Glomerular visceral epithelial cell (primary cell): ENCODE results near the gene TRDMT1.
A peak's percentile ranks its signal among the peaks of the same experiment; 100 is the strongest.

Experiments used
- DNase-seq: peaks from one replicate; pipeline ENCODE4 v3.0.0-alpha.2; 2016; ENCODE audit errors: extremely low spot score

TRDMT1 gene

GRCh38 chr10:17231788-17232187, 30.3 kb upstream of the TRDMT1 start:
- DNase-seq = peak; percentile 8

- peak; percentile 84 for DNase-seq
Measured at GRCh38 chr10:17229967-17230682, 28.7 kb upstream of the TRDMT1 start.

DNA sequence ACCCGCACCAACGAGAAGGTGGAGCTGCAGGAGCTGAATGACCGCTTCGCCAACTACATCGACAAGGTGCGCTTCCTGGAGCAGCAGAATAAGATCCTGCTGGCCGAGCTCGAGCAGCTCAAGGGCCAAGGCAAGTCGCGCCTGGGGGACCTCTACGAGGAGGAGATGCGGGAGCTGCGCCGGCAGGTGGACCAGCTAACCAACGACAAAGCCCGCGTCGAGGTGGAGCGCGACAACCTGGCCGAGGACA, 28.2 kb upstream of the TRDMT1 start:
- DNase-seq = no peak

GRCh38 chr10:17229016-17229716, 27.7 kb upstream of the TRDMT1 start:
- peak; percentile 96 for DNase-seq

GRCh38 chr10:17228091-17229015, 26.9 kb upstream of the TRDMT1 start, which contains the start of gene VIM:
Gene VIM (plus strand): TSS chr10:17228241. CDS start chr10:17229423, 1,182 bp downstream.
- peak; percentile 99 for DNase-seq

- peak; percentile 44 for DNase-seq
Measured at GRCh38 chr10:17227367-17228090, 26.1 kb upstream of the TRDMT1 start.

DNA sequence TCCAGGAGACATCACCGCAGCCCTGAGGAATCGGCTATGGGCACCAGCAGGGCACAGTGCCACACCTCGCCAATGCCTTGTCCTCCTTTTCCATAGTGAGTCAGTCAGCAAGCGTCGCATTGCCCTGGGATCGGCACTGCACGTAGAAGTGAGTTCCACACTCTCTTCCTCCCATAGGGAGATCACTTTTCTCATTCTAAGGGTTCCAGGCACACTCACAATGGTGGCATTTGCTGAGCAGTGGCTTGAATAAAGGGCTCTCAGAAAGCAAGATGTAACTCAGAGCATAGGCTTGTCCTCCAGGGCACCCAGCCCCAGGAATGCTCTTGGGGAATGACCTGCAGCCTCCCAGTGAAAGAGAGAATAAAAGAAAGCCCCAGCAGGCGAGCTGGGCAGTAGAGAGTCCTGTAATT, 25.4 kb upstream of the TRDMT1 start:
- DNase-seq = no peak

- DNase-seq = no peak
Measured at GRCh38 chr10:17225808-17226207, 24.3 kb upstream of the TRDMT1 start.

- peak; percentile 36 for DNase-seq
Measured at GRCh38 chr10:17222329-17222728, 20.9 kb upstream of the TRDMT1 start.

DNA sequence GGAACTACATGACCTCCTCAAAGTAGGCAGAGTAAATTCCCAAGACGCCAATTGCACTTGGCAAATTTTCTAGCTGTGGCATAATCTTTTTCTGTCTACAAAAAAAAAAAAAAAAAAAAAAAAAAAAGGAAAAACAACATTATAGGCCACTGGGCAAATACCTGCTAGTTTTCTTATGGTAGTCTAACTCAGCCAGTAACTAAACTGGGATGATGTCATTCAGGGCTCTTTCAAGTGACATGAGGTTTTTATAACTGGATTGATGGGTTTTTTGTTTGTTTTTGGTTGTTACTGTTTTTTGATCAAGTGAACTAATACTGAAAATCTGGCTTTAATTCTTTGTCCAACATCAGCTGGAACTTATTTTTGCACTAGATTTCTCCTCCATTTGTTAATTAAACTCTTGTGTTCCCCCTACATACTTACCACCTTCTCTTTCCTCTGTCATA, 19.2 kb upstream of the TRDMT1 start:
- DNase-seq = peak; percentile 23

DNA sequence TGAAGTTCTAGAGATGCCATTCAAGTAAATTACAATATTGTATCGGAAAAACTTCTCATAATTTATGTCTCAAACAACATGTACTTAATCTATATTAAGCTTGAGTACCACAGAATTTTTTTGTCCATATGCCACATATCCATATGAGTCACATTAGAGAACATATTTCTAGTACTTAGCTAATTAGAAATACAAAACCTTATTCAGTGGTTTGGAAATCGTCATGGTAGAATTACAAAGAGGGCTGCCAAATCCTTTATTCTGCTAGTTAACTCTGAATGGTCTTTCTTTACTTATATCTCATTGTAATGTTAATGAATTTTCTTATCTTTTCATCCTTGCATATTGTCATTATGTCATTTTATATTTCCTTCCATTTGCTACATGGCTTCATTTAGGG, 17.6 kb upstream of the TRDMT1 start:
- no peak for DNase-seq

DNA sequence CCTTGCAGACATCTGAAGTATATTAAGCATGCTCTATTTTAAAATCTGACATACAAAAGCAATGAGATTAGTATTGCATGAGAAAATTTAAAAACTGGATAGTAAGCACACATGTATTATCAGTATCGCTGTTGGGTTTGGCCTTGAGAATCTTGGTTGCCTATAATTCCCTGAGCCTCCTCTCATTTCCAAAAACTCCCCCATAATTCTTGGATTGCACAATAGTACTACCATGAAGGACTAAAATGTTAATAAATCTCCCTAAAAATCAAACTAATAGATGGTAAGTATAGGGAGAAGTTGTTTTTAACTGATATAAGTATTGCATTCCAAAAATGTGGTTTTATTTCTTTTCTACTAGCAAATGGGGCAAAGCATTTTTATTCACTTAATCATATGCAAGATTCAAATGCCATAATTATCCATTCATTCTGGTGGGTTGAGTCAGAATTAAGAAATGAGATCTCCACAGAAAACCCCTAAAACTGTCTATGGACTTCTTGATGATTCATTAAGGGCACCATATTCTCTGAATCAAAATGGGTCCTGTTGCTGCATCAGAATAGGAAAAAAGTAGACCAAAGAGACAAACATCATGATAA, 16.3 kb upstream of the TRDMT1 start:
- no peak for DNase-seq

GRCh38 chr10:17216901-17217395, 15.5 kb upstream of the TRDMT1 start:
- no peak for DNase-seq

- peak; percentile 95 for DNase-seq
Measured at GRCh38 chr10:17216217-17216900, 14.9 kb upstream of the TRDMT1 start.

DNA sequence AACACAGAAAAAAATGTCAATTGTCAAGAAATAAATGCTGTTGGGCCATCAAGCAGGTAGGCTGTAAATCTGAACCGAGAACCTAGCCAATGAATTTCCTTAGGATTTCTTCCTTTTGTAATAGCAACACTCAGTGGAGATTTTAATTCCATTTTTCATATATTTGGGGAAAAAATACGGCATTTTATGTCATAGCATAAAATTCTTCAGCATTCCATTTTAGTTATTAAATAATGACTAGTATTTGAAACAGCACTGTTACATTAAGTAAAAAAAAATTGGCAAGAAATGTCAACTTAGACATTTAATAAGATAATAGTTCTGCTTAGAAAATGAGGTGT, 14.3 kb upstream of the TRDMT1 start:
- DNase-seq = no peak

DNA sequence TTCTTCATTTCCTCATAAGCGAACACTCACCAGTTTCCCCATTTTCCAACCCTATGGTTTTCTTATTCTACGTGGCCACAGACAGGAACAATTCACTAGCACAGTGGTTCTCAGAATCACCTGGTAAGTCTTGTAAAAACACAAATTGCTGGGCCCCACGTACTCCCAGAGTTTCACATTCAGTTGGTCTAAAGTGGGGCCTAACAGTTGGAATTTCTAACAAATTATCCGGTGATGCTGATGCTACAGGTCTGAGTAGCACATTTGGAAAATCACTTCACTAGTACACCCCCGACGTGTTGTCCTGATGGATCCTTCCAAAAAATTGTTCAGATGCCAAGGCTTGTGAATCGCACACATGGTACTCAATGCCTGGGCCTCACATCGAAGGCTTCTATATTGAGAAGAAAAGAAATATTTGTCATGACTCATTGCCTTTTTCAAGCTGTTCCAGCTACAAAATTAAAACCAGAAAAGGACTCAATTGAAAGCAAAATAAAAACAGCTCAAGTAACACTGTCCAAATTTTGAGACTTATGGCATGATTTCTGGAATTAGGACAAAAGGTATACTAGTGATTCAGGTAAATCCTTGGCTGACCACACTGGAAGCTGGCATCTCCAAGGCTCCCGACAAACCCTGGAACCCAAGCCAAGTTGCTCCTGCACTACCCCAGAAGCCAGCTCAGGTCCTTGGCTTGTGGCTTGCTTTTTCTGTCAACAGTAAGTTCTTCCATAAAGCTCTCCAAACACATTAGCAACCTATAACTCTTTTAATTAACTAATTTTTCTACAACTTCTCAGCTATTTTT, 13.7 kb upstream of the TRDMT1 start:
- DNase-seq = peak; percentile 86

DNA sequence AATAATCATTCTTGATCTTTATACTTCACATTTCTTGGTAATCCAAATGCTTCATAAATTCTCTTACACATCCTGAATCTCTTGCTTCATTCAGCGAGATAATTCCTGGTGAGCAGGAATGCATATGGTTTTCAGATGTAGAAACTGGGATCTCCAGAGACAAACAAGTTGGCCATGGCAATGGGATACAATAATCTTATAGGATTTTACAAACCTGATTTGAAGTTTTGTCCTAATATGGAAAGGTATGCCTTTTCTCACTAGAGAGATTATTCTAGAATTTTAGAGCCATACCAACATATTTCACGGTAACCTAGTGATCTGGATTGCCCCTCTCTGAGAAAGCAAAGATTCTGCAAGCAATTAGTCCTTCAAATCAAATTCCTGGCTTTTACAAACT, 13.1 kb upstream of the TRDMT1 start:
- peak; percentile 33 for DNase-seq

DNA sequence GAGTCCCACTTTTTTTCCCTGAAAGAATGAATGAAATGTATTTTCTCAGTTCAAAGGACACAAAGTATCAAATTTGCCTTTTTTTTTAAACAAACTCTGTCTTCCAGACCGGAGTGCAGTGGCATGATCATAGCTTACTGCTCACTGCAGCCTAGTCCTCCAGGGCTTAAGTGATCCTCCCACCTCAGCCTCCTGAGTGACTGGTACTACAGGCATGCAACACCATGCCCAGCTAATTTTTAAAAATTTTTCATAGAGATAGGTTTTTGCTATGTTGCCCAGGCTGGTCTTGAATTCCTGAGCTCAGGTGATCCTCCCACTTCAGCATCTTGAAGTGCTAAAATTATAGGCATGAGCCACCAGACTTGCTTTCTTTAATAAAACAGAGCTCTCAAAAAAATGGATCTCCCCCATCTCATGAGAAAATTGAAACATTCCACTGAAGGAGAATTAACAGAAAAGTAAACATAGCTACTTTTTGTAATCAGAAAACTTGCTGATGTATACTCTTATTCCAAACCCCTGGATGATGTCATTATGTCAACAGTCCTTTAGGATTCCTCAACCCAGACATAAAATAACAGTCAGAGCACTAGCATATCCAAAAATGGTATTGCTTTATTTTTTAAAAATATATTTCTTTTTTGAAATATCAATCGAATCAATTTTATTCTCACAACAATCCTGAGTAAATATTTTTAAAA, 12.3 kb upstream of the TRDMT1 start:
- peak; percentile 46 for DNase-seq

DNA sequence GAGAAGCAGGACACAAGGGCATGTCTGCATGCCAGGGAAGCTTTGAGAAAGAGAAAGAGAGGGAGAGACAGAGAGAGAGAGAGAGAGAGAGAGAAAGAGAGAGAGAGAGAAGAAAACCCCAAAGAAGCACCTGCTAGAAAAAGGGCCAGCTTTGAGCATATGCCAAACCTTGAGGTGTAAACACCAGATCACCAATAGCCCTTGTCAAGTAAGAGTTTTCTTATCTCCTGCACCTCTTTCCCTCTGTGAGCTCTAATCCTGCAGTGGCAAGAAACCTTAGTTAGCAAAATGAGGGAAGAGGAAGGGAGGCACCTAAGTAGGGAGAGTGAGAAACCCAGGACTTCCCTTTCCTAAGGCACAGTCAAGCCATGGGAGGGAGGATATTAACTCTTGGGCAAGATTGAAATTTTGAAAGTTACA, 11.3 kb upstream of the TRDMT1 start:
- no peak for DNase-seq
